Lower leg skin (tissue), 3 donors: ENCODE measurements around the gene COL1A2.

Experiments
- POLR2A ChIP-seq, 2 donors: fragments of 450-650 bp; IDR thresholded peaks; one replicate each; pipeline ENCODE4 v1.6.1; 2016 to 2017; ENCODE audit warnings: antibody characterized with exemption in 2 of 2, mild to moderate bottlenecking in 1 of 2, moderate library complexity in 1 of 2
- TF ChIP-seq, protein P1 (sequence below), 3 donors: fragments of 450-650 bp; IDR thresholded peaks; one replicate each; pipeline ENCODE4 v1.5.1; 2016; ENCODE audit warnings: antibody characterized with exemption in 3 of 3, mild to moderate bottlenecking in 3 of 3, moderate library complexity in 2 of 3

DNA sequence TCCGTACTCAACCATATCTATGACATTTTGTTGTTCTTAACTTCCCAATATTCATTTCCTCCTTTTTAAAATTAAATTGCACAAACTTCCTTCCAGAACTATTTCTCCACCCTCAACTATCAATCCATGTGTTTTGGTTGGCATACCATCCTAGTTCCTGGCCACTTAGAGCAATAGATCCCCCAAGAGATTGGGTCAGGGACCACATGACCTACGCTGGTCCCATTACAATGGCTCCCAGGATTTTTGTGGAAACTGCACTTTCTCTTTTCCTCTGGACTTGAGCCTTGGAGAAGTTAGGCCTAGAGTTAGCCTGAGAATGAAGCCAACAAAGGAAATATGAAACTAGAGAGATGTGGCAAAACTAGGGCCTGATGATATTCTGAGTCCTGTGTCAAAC lies 59.2 kb downstream of the COL1A2 start:
- no peak for TF ChIP-seq POLR2A (IDR thresholded peaks at IDR 0.05)
- TF ChIP-seq, protein P1, sequence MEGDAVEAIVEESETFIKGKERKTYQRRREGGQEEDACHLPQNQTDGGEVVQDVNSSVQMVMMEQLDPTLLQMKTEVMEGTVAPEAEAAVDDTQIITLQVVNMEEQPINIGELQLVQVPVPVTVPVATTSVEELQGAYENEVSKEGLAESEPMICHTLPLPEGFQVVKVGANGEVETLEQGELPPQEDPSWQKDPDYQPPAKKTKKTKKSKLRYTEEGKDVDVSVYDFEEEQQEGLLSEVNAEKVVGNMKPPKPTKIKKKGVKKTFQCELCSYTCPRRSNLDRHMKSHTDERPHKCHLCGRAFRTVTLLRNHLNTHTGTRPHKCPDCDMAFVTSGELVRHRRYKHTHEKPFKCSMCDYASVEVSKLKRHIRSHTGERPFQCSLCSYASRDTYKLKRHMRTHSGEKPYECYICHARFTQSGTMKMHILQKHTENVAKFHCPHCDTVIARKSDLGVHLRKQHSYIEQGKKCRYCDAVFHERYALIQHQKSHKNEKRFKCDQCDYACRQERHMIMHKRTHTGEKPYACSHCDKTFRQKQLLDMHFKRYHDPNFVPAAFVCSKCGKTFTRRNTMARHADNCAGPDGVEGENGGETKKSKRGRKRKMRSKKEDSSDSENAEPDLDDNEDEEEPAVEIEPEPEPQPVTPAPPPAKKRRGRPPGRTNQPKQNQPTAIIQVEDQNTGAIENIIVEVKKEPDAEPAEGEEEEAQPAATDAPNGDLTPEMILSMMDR (IDR thresholded peaks at IDR 0.05) = no peak
